GM12878 (cell line): Measurements from ENCODE around the gene YKT6. TPM values are rescaled to one million over a fixed set of nuclear protein-coding genes. Genes with fewer than 3 reads are reported as not detected.

Experiments used
- ATAC-seq: fragments of 200-7000 bp; cut with Tn5 transposase; 3 replicates; pipeline ENCODE4 v1.9.1; 2020; ENCODE audit warnings: mild to moderate bottlenecking, moderate library complexity
- BruUV-seq: library from RNA; stranded (reverse); fragments of 400-500 nt; replicated peaks from 2 replicates; lab custom pipeline; 2021; lab: Mats Ljungman, UMichigan
- CTCF ChIA-PET: fragments of 300-600 bp; sonication (Branson Sonifier 250); formaldehyde crosslinking; extraction: SDS; loops from one replicate; lab custom pipeline; 2021; ENCODE audit warnings: inconsistent platforms; lab: Yijun Ruan, JAX
- POLR2A ChIA-PET: fragments of 350-600 bp; formaldehyde crosslinking; extraction: SDS; loops from one replicate; lab custom pipeline; 2021; ENCODE audit warnings: inconsistent platforms; lab: Charles Lee
- RAD21 ChIA-PET: fragments of 300-600 bp; sonication (Branson Sonifier 250); formaldehyde crosslinking; loops from one replicate; lab custom pipeline; 2023; ENCODE audit warnings: antibody characterized with exemption; ENCODE audit not compliant: unreplicated experiment; lab: Charles Lee
- SMC1A ChIA-PET: fragments of 300-600 bp; sonication (Branson Sonifier 250); formaldehyde crosslinking; loops from one replicate; lab custom pipeline; 2023; ENCODE audit not compliant: unreplicated experiment, uncharacterized antibody; lab: Charles Lee
- DNase-seq: peaks from one replicate; pipeline ENCODE4 v3.0.0-alpha.2; 2011; ENCODE audit warnings: low read depth, low spot score
- FAIRE-seq: peaks from 3 replicates; lab custom pipeline; 2011; peaks lifted over from hg19 to GRCh38; lab: Jason Lieb, UNC
- H2AFZ ChIP-seq: 2 replicates; pipeline ENCODE4 v1.6.0; 2011; ENCODE audit warnings: low read depth, low read length, control low read depth; ENCODE audit not compliant: control insufficient read depth
- H3K27ac ChIP-seq: 2 replicates; pipeline ENCODE4 v1.5.1; 2011; ENCODE audit warnings: control low read depth; ENCODE audit not compliant: control insufficient read depth, insufficient read depth
- H3K27me3 ChIP-seq, 2 experiments: replicated peaks in 1 of 2; 2 replicates each; pipeline versions ENCODE4 v1.6.0 to v1.6.1; 2011; ENCODE audit warnings: low read length in 1 of 2; ENCODE audit not compliant: control insufficient read depth in 2 of 2, insufficient read depth in 2 of 2
- H3K36me3 ChIP-seq, 2 experiments: 2 replicates each; pipeline ENCODE4 v1.5.1; 2011; ENCODE audit warnings: low read length in 1 of 2; ENCODE audit not compliant: control insufficient read depth in 2 of 2, insufficient read depth in 2 of 2
- H3K4me1 ChIP-seq: 2 replicates; pipeline ENCODE4 v1.6.1; 2011; ENCODE audit warnings: mild to moderate bottlenecking, low read length, moderate library complexity, mixed read lengths; ENCODE audit not compliant: control insufficient read depth, insufficient read depth
- H3K4me2 ChIP-seq: 2 replicates; pipeline ENCODE4 v1.6.0; 2011; ENCODE audit warnings: control low read depth; ENCODE audit not compliant: control insufficient read depth, insufficient read depth
- H3K4me3 ChIP-seq: fragments of 200-600 bp; sonication (generic); 2 replicates; pipeline ENCODE4 v1.5.1; 2016
- H3K79me2 ChIP-seq: 2 replicates; pipeline ENCODE4 v1.6.0; 2011; ENCODE audit warnings: low read length; ENCODE audit not compliant: control insufficient read depth, insufficient read depth
- H3K9ac ChIP-seq: 2 replicates; pipeline ENCODE4 v1.8.0; 2011; ENCODE audit warnings: low read length, control low read depth, mixed read lengths; ENCODE audit not compliant: control insufficient read depth, insufficient read depth
- H3K9me3 ChIP-seq: replicated peaks from 3 replicates; pipeline ENCODE4 v1.5.1; 2011; ENCODE audit warnings: mild to moderate bottlenecking, low read length; ENCODE audit not compliant: control insufficient read depth, insufficient read depth
- H4K20me1 ChIP-seq: 2 replicates; pipeline ENCODE4 v1.6.0; 2011; ENCODE audit not compliant: control insufficient read depth, insufficient read depth
- BCL3 ChIP-seq: IDR thresholded peaks from 2 replicates; pipeline ENCODE4 v1.6.1; 2011; ENCODE audit warnings: borderline replicate concordance, low read depth, mild to moderate bottlenecking, moderate library complexity, low read length; ENCODE audit not compliant: insufficient read depth, poor library complexity, severe bottlenecking
- CBFB ChIP-seq: IDR thresholded peaks from 2 replicates; pipeline ENCODE4 v1.6.1; 2016; ENCODE audit warnings: antibody characterized with exemption, low read depth
- CHD4 ChIP-seq: fragments of 200-600 bp; sonication (generic); IDR thresholded peaks from 2 replicates; pipeline ENCODE4 v1.6.1; 2016; ENCODE audit warnings: mild to moderate bottlenecking
- E4F1 ChIP-seq: fragments of 450-650 bp; IDR thresholded peaks from 2 replicates; pipeline ENCODE4 v1.6.1; 2018; ENCODE audit warnings: borderline replicate concordance, mild to moderate bottlenecking; ENCODE audit not compliant: partially characterized antibody
- HDAC2 ChIP-seq: fragments of 200-600 bp; sonication (generic); IDR thresholded peaks from 2 replicates; pipeline ENCODE4 v1.6.1; 2017
- KAT2A ChIP-seq: conservative IDR thresholded peaks from 2 replicates; pipeline ENCODE4 v1.6.1; 2011; ENCODE audit warnings: low read depth, low read length; ENCODE audit not compliant: control insufficient read depth
- KLF5 ChIP-seq: fragments of 450-650 bp; IDR thresholded peaks from 2 replicates; pipeline ENCODE4 v1.6.1; 2014; ENCODE audit warnings: mild to moderate bottlenecking; ENCODE audit not compliant: partially characterized antibody
- LARP7 ChIP-seq: fragments of 450-650 bp; IDR thresholded peaks from 2 replicates; pipeline ENCODE4 v1.6.1; 2017; ENCODE audit warnings: mild to moderate bottlenecking
- MEF2A ChIP-seq: IDR thresholded peaks from 2 replicates; pipeline ENCODE4 v1.6.1; 2011; ENCODE audit warnings: low read depth, mild to moderate bottlenecking, low read length, moderate library complexity; ENCODE audit not compliant: insufficient read depth
- POLR2AphosphoS2 ChIP-seq: IDR thresholded peaks from 2 replicates; pipeline ENCODE4 v1.6.1; 2011; ENCODE audit warnings: low read depth, mild to moderate bottlenecking, low read length, improper control_type of control experiment, moderate library complexity
- POU2F2 ChIP-seq: IDR thresholded peaks from 3 replicates; pipeline ENCODE4 v1.6.1; 2011; ENCODE audit warnings: low read depth, mild to moderate bottlenecking, low read length, borderline replicate concordance
- SMC3 ChIP-seq: IDR thresholded peaks from 2 replicates; pipeline ENCODE4 v1.6.1; 2011; ENCODE audit warnings: low read length, improper control_type of control experiment, borderline replicate concordance
- SUZ12 ChIP-seq: fragments of 200-600 bp; sonication (generic); IDR thresholded peaks from one replicate; pipeline ENCODE4 v1.6.1; 2018; ENCODE audit warnings: antibody characterized with exemption, mild to moderate bottlenecking; ENCODE audit not compliant: unreplicated experiment
- TAF1 ChIP-seq: IDR thresholded peaks from 2 replicates; pipeline ENCODE4 v1.6.1; 2011; ENCODE audit warnings: mild to moderate bottlenecking, low read depth, low read length, borderline replicate concordance
- YY1 ChIP-seq: IDR thresholded peaks from 2 replicates; pipeline ENCODE4 v1.6.1; 2011; ENCODE audit warnings: low read depth, mild to moderate bottlenecking, low read length
- ZZZ3 ChIP-seq: IDR thresholded peaks from 2 replicates; pipeline ENCODE4 v1.6.1; 2011; ENCODE audit warnings: low read depth; ENCODE audit not compliant: control insufficient read depth, insufficient read length
- WGBS: methylation state at CpG from one replicate; pipeline ENCODE4 v1.1.6; 2016; ENCODE audit warnings: low lambda C conversion rate; ENCODE audit not compliant: insufficient replicate concordance, insufficient coverage; ENCODE audit errors: missing lambda C conversion rate; 5-methylcytosine and 5-hydroxymethylcytosine counted together
- in situ Hi-C: fragments of 300-500 bp; cut with MboI; formaldehyde crosslinking; loops from 9 replicates; pipeline ENCODE4 v1.14.3; 2018; ENCODE audit warnings: mixed read lengths
- intact Hi-C: fragments of 100-400 bp; cut with micrococcal nuclease; formaldehyde crosslinking; loops from one replicate; pipeline ENCODE4 v1.14.2; 2022; ENCODE audit not compliant: unreplicated experiment
- polyA plus RNA-seq, 11 experiments: library from polyadenylated mRNA; depleted of rRNA in 4 of 11; unstranded in 6 of 11; stranded (reverse) in 5 of 11; fragments of >200 nt; fragmentation: Nextera tagmentation in 4 of 11; fragmentation: Illumina TruSeq in 1 of 11; extraction: Ambion mirVana in 4 of 11; extraction: Trizol in 1 of 11; gene quantifications; 1 replicate in 1 of 11; 2 replicates in 10 of 11; pipeline versions ENCODE4 v1.2.1 to v1.2.3, GENCODE V29; 2011 to 2016; ENCODE audit warnings: inconsistent platforms in 2 of 11, missing spikeins in 2 of 11, low read depth in 1 of 11
- total RNA-seq, 4 experiments: library from RNA; depleted of rRNA in 3 of 4; stranded (reverse); fragments of >200 nt in 3 of 4; fragmentation: Illumina TruSeq in 1 of 4; extraction: Trizol in 1 of 4; gene quantifications; 2 replicates each; pipeline versions ENCODE4 v1.2.1 to v1.2.3, GENCODE V29; 2013 to 2021

The YKT6 gene
- total and polyA plus RNA-seq, 10 of the 15 experiments (the other 5 are each of a cell fraction or from before 2014, with no cell fraction given): 1.7 to 95.2 (median 70.5) TPM

GRCh38 chr7:44184873-44185446 lies 15.8 kb upstream of the YKT6 start (continued):
- no peak for TF ChIP-seq BCL3
- no peak for TF ChIP-seq POLR2AphosphoS2
- no peak for TF ChIP-seq TAF1
- no peak for TF ChIP-seq KAT2A
- no peak for TF ChIP-seq HDAC2
- no peak for TF ChIP-seq E4F1
- TF ChIP-seq LARP7: no peak

- FAIRE-seq (no peak), DNase-seq (no peak), ATAC-seq (no peak)
- Histone ChIP-seq H3K27me3 (peaks cover 0 to 1% of the 10 kb centered on the region in 2 experiments; a peak in 2 of 4 replicates), H4K20me1 (no peaks in the 10 kb centered on the region), H3K4me1 (no peaks in the 10 kb centered on the region), H3K9me3 (no peaks in the 10 kb centered on the region; the same call in 2 of the 3 replicates), H2AFZ (no peak overlapping the region), H3K79me2 (no peaks in the 10 kb centered on the region), H3K9ac (no peak overlapping the region), H3K4me2 (no peak overlapping the region), H3K36me3 (no peaks in the 10 kb centered on the region), H3K4me3 (no peak overlapping the region), H3K27ac (no peak overlapping the region)
- in situ Hi-C loops: no loop called here
- POLR2A ChIA-PET: no interaction called here
- 46% methylated on average over 5 of the region's 5 CpGs for WGBS
- no TSS peak for BruUV-seq
- RAD21 ChIA-PET: no interaction called here
- intact Hi-C loops: no loop called here
- SMC1A ChIA-PET: no interaction called here
- CTCF ChIA-PET: no interaction called here
- no peak for TF ChIP-seq YY1
- TF ChIP-seq E4F1: no peak
- TF ChIP-seq SUZ12: no peak
- TF ChIP-seq KLF5: no peak
- TF ChIP-seq ZZZ3: no peak
- TF ChIP-seq POU2F2: no peak
- no peak for TF ChIP-seq BCL3
- no peak for TF ChIP-seq MEF2A
- no peak for TF ChIP-seq CBFB
- TF ChIP-seq SMC3: no peak
- no peak for TF ChIP-seq CHD4
Measured at GRCh38 chr7:44185729-44186128, 15.0 kb upstream of the YKT6 start.
